C4-2B (cell line): ENCODE measurements around the gene IL17RB.

Source experiments
- CTCF ChIP-seq: fragments of 450-650 bp; conservative IDR thresholded peaks from 2 replicates; pipeline ENCODE4 v1.5.1; 2017; ENCODE audit warnings: mild to moderate bottlenecking
- ZFX ChIP-seq: fragments of 450-650 bp; IDR thresholded peaks from 2 replicates; pipeline ENCODE4 v1.6.1; 2017

- TF ChIP-seq CTCF (no peak), ZFX (no peak)
These were observed 28.6 kb upstream of the IL17RB start for GRCh38 chr3:53817809-53818208.
